Lung (tissue), 12 donors: ENCODE results near the gene PRRG1. TPM values are rescaled to one million over a fixed set of nuclear protein-coding genes. Genes with fewer than 3 reads are reported as not detected.
A peak's percentile ranks its signal among the peaks of the same experiment; 100 is the strongest.

ENCODE experiments used
- ATAC-seq: fragments of 200-7000 bp; cut with Tn5 transposase; one replicate; pipeline ENCODE4 v1.9.1; 2020; ENCODE audit warnings: moderate number of reproducible peaks; ENCODE audit not compliant: insufficient read depth, low FRiP score
- DNase-seq, 3 donors: peaks; one replicate each; pipeline ENCODE4 v3.0.0-alpha.2; 2013 to 2017
- H3K27ac ChIP-seq, 2 donors: one replicate each; pipeline ENCODE4 v1.5.1; 2013; ENCODE audit warnings: mild to moderate bottlenecking in 2 of 2, moderate library complexity in 2 of 2, control low read depth in 1 of 2, inconsistent platforms in 1 of 2, low read depth in 1 of 2, low read length in 1 of 2
- H3K27me3 ChIP-seq, 3 donors: one replicate each; pipeline ENCODE4 v1.5.1; 2013; ENCODE audit warnings: low read length in 2 of 3; ENCODE audit not compliant: control insufficient read depth in 3 of 3, insufficient read depth in 3 of 3
- H3K36me3 ChIP-seq, 4 donors: one replicate each; pipeline ENCODE4 v1.5.1; 2013; ENCODE audit warnings: low read length in 4 of 4, mild to moderate bottlenecking in 1 of 4, moderate library complexity in 1 of 4; ENCODE audit not compliant: control insufficient read depth in 4 of 4, insufficient read depth in 4 of 4
- H3K4me1 ChIP-seq, 5 donors: one replicate each; pipeline ENCODE4 v1.5.1; 2013; ENCODE audit warnings: low read length in 5 of 5, mild to moderate bottlenecking in 2 of 5, moderate library complexity in 1 of 5; ENCODE audit not compliant: control insufficient read depth in 5 of 5, insufficient read depth in 5 of 5
- H3K4me3 ChIP-seq: one replicate; pipeline ENCODE4 v1.5.1; 2013; ENCODE audit warnings: mild to moderate bottlenecking, control low read depth, moderate library complexity
- H3K9ac ChIP-seq, 2 donors: one replicate each; pipeline ENCODE4 v1.5.1; 2013; ENCODE audit warnings: low read length in 2 of 2, control low read depth in 1 of 2; ENCODE audit not compliant: insufficient read depth in 1 of 2
- H3K9me3 ChIP-seq, 4 donors: one replicate each; pipeline ENCODE4 v1.5.1; 2013; ENCODE audit warnings: low read length in 3 of 4, mild to moderate bottlenecking in 1 of 4, moderate library complexity in 1 of 4; ENCODE audit not compliant: control insufficient read depth in 4 of 4, insufficient read depth in 3 of 4
- WGBS, 2 donors: extraction: QIAGEN DNeasy Blood & Tissue Kit; methylation state at CpG; one replicate each; pipeline ENCODE4 v1.1.7; 2013; 5-methylcytosine and 5-hydroxymethylcytosine counted together
- polyA plus RNA-seq, 2 donors: library from polyadenylated mRNA; stranded (reverse); fragments of 200-250 nt; gene quantifications; one replicate each; pipeline ENCODE4 v1.2.1, GENCODE V29; 2013
- total RNA-seq, 2 donors: library from RNA; depleted of rRNA in 1 of 2; stranded (reverse); fragments of >200 nt in 1 of 2; gene quantifications; one replicate each; pipeline ENCODE4 v1.2.1, GENCODE V29; 2014 to 2021
- TF ChIP-seq, protein P1 (sequence below): IDR thresholded peaks from 2 replicates; pipeline ENCODE4 v1.5.1; 2012; ENCODE audit warnings: mild to moderate bottlenecking; ENCODE audit errors: control extremely low read depth, extremely low read depth
- donor health status: control.
- donor health status: control.
- donor health status: Bipolar disorder and iron deficiency.
- donor health status: healthy.
- donor health status: DM: yes; HTN: yes; CAD: no.

Gene PRRG1
- total and polyA plus RNA-seq, 4 donors: 2.1 to 15.0 (median 3.8) TPM

DNA sequence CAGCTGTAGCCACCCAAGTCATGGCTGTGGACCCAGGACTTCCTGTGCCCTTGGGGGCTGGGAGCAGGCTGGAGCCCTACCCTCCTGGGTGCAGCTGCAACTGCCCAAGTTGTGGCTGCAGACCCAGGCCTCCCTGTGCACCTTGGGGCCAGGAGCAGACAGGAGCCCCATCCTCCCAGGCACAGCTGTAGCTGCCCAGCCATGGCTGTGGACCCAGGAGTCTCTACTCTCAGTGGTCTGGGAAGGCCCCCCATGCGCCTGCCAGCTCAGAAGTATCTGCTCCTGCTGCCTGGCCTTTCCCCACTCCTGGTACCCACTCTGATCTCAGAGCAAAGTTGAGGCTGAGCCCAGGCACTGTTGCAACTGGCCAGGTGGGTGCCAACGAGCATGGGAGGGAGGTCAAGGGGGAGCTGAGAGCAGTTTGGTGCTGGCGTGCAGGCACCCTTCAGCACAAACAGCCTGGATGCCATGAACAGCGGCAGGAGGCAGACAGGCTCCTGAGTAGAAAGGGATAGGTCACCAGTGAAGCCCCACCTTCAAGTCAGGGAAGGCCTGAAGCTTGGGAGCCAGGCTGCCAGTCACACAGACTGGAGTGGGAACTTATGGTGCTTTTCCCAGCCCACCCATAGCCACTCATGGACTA is 21.5 kb downstream of the PRRG1 start:
- H3K27me3 ChIP-seq: peaks cover 0 to 5% (median 0%) of the 10 kb centered on the region in 3 donors
- TF ChIP-seq, protein P1, sequence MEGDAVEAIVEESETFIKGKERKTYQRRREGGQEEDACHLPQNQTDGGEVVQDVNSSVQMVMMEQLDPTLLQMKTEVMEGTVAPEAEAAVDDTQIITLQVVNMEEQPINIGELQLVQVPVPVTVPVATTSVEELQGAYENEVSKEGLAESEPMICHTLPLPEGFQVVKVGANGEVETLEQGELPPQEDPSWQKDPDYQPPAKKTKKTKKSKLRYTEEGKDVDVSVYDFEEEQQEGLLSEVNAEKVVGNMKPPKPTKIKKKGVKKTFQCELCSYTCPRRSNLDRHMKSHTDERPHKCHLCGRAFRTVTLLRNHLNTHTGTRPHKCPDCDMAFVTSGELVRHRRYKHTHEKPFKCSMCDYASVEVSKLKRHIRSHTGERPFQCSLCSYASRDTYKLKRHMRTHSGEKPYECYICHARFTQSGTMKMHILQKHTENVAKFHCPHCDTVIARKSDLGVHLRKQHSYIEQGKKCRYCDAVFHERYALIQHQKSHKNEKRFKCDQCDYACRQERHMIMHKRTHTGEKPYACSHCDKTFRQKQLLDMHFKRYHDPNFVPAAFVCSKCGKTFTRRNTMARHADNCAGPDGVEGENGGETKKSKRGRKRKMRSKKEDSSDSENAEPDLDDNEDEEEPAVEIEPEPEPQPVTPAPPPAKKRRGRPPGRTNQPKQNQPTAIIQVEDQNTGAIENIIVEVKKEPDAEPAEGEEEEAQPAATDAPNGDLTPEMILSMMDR: no peak
- H3K9ac ChIP-seq: no peak overlapping the region
- no peaks in the 10 kb centered on the region for H3K4me1 ChIP-seq
- H3K27ac ChIP-seq: no peak overlapping the region
- no peak overlapping the region for H3K4me3 ChIP-seq
- H3K36me3 ChIP-seq: no peaks in the 10 kb centered on the region
- WGBS, 2 donors: 77 to 93% methylated on average over 4 of the region's 4 CpGs
- ATAC-seq: no peak
- no peak for DNase-seq
- peaks cover 0 to 5% (median 0%) of the 10 kb centered on the region in 4 donors for H3K9me3 ChIP-seq

DNA sequence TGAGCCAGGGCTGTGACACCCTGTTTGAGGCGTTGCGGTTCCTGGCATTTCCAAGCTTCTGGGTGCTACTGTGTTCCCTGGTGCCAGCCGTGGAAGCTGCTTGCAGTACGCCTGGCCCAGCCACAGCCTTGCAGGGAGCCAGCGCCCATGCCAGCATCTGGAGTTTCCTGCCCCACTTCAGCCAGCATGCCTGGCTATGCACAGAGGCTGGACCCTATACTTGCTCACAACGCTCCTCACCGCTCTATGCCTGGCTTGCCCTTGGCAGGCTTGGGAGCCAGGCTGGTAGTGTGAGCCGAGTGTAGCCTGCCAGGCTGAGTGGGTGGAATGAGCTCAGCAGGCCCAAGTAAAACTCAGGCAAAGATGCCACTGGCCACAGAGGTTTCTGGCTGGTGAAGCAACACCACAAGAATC is 22.4 kb downstream of the PRRG1 start:
- Histone ChIP-seq H3K36me3 (no peaks in the 10 kb centered on the region), H3K4me1 (peaks cover 0 to 1% (median 0%) of the 10 kb centered on the region in 5 donors), H3K9ac (no peak overlapping the region), H3K9me3 (peaks cover 0 to 5% (median 0%) of the 10 kb centered on the region in 4 donors), H3K4me3 (no peak overlapping the region), H3K27me3 (peaks cover 0 to 11% (median 0%) of the 10 kb centered on the region in 3 donors), H3K27ac (peak overlapping the region in 1 of 2 donors; percentile 50)
- DNase-seq: no peak
- no peak for ATAC-seq
- WGBS, 2 donors: 83 to 94% methylated on average over 8 of the region's 8 CpGs
- TF ChIP-seq, protein P1: no peak

DNA sequence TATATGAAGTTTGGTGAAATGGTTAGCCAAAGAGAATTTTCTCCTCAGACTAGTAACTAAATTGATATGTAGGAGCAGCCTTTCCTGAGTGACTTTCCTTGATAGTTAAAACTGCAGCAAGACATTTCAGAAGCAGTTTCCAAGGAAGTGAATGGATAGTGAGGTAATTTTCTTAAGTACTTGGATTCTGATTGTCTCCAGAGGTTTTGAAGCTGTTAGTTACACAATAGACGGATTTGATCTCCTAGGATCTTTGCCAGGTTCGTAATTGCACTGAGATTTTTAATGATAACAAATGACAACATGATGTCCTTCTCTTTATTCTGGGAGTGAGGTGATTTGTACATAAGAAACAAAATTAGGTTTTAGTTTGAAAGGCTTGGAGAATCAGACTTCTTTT is 29.2 kb downstream of the PRRG1 start:
- no peaks in the 10 kb centered on the region for H3K36me3 ChIP-seq
- peaks cover 0 to 10% (median 0%) of the 10 kb centered on the region in 5 donors for H3K4me1 ChIP-seq
- no peak for ATAC-seq
- H3K27ac ChIP-seq: peak overlapping the region in 1 of 2 donors; percentile 33
- peaks cover 0 to 8% (median 5%) of the 10 kb centered on the region in 3 donors for H3K27me3 ChIP-seq
- H3K4me3 ChIP-seq: no peak overlapping the region
- peak in 2 of 3 donors; percentile 1 to 38 for DNase-seq
- H3K9ac ChIP-seq: no peak overlapping the region
- TF ChIP-seq, protein P1: no peak
- 45 to 77% methylated on average over 2 of the region's 2 CpGs for WGBS, 2 donors
- H3K9me3 ChIP-seq: no peaks in the 10 kb centered on the region
